MCF 10A (cell line): ENCODE results near the gene NPC2. TPM values are rescaled to one million over a fixed set of nuclear protein-coding genes. Genes with fewer than 3 reads are reported as not detected.

Source experiments
- BruUV-seq: library from RNA; stranded (reverse); fragments of 400-500 nt; replicated peaks from 2 replicates; lab custom pipeline; 2021; lab: Mats Ljungman, UMichigan
- CTCF ChIA-PET: fragments of 300-600 bp; sonication (Branson Sonifier 250); formaldehyde crosslinking; extraction: SDS; loops from one replicate; lab custom pipeline; 2021; ENCODE audit warnings: antibody characterized with exemption, inconsistent platforms; lab: Yijun Ruan, JAX
- POLR2A ChIA-PET: fragments of 300-600, 350-650 bp; sonication (Branson Sonifier 250); formaldehyde crosslinking; extraction: SDS; loops from one replicate; lab custom pipeline; 2020; ENCODE audit warnings: antibody characterized with exemption, inconsistent platforms; lab: Yijun Ruan, JAX
- DNase-seq: peaks from one replicate; pipeline ENCODE4 v3.0.0-alpha.2; 2018; ENCODE audit not compliant: unreplicated experiment
- H3K27ac Mint-ChIP-seq: one replicate; pipeline ENCODE4 v1.8.0; 2022; ENCODE audit warnings: mild to moderate bottlenecking, low read depth, mixed read lengths; ENCODE audit not compliant: unreplicated experiment
- H3K27me3 Mint-ChIP-seq: one replicate; pipeline ENCODE4 v1.8.0; 2022; ENCODE audit warnings: mixed read lengths; ENCODE audit not compliant: insufficient read depth, unreplicated experiment
- H3K36me3 Mint-ChIP-seq: one replicate; pipeline ENCODE4 v1.8.0; 2022; ENCODE audit warnings: mild to moderate bottlenecking, moderate library complexity, mixed read lengths; ENCODE audit not compliant: insufficient read depth, unreplicated experiment
- H3K4me1 Mint-ChIP-seq: one replicate; pipeline ENCODE4 v1.8.0; 2022; ENCODE audit warnings: mixed read lengths; ENCODE audit not compliant: insufficient read depth, unreplicated experiment
- H3K4me3 Mint-ChIP-seq: one replicate; pipeline ENCODE4 v1.8.0; 2022; ENCODE audit warnings: mild to moderate bottlenecking, moderate library complexity, mixed read lengths; ENCODE audit not compliant: unreplicated experiment
- H3K9me3 Mint-ChIP-seq: one replicate; pipeline ENCODE4 v1.8.0; 2022; ENCODE audit warnings: mixed read lengths; ENCODE audit not compliant: unreplicated experiment
- CTCF ChIP-seq: fragments of 200-600 bp; IDR thresholded peaks from one replicate; pipeline ENCODE4 v1.8.0; 2022; ENCODE audit warnings: antibody characterized with exemption, mild to moderate bottlenecking; ENCODE audit not compliant: unreplicated experiment
- intact Hi-C: fragments of 100-400 bp; cut with micrococcal nuclease; formaldehyde crosslinking; loops from 2 replicates; pipeline ENCODE4 v1.14.1; 2022
- total RNA-seq: library from RNA; stranded (reverse); gene quantifications from 2 replicates; pipeline ENCODE4 v1.2.3, GENCODE V29; 2022

Gene NPC2
- total RNA-seq, 1 experiment from 2014 or later: 128 TPM

- intact Hi-C loops: no loop called here
- no peak for DNase-seq
- Mint-ChIP-seq H3K27ac (peak overlapping the region; percentile 65), H3K9me3 (no peaks in the 10 kb centered on the region), H3K36me3 (peaks cover 7% of the 10 kb centered on the region), H3K4me1 (peaks cover 12% of the 10 kb centered on the region), H3K4me3 (no peak overlapping the region), H3K27me3 (no peaks in the 10 kb centered on the region)
- CTCF ChIA-PET: interaction anchor here (0.6 to 1.2 kb wide), 2 partner anchors 31 to 675 kb away, joined by 4 read pairs; no protein-coding TSS in a partner anchor
- no TSS peak for BruUV-seq
- no peak for TF ChIP-seq CTCF
- POLR2A ChIA-PET: no interaction called here
These were observed 39.1 kb upstream of the NPC2 start for GRCh38 chr14:74532246-74532645.

GRCh38 chr14:74531467-74531866 lies 38.4 kb upstream of the NPC2 start:
- Mint-ChIP-seq H3K4me1 (peaks cover 12% of the 10 kb centered on the region), H3K4me3 (no peak overlapping the region), H3K27me3 (no peaks in the 10 kb centered on the region), H3K36me3 (peaks cover 4% of the 10 kb centered on the region), H3K9me3 (no peaks in the 10 kb centered on the region), H3K27ac (peak overlapping the region; percentile 65)
- BruUV-seq: no TSS peak
- peak; percentile 79 for DNase-seq
- ChIA-PET POLR2A (interaction anchor here (1.1 kb wide), 2 partner anchors 38 to 41 kb away, joined by 5 to 7 read pairs; partner anchors contain the start of genes ISCA2 and NPC2), CTCF (interaction anchor here (0.6 to 1.0 kb wide), 6 partner anchors 17 to 305 kb away, joined by 3 to 4 read pairs (median 4); no protein-coding TSS in a partner anchor)
- TF ChIP-seq CTCF: peak; percentile 18
- intact Hi-C loops: loop anchor here (1.0 kb wide), 1 partner anchor 182 kb away; the partner anchor contains the start of genes AREL1 and FCF1

GRCh38 chr14:74531006-74531405 lies 37.9 kb upstream of the NPC2 start:
- Mint-ChIP-seq H3K36me3 (peaks cover 4% of the 10 kb centered on the region), H3K4me1 (peaks cover 12% of the 10 kb centered on the region), H3K9me3 (no peaks in the 10 kb centered on the region), H3K4me3 (no peak overlapping the region), H3K27me3 (no peaks in the 10 kb centered on the region), H3K27ac (peak overlapping the region; percentile 65)
- TF ChIP-seq CTCF: no peak
- POLR2A ChIA-PET: interaction anchor here (0.9 to 1.1 kb wide), 3 partner anchors 38 to 60 kb away, joined by 3 to 7 read pairs (median 5); partner anchors contain the start of genes ISCA2 and NPC2
- intact Hi-C loops: loop anchor here (1.0 kb wide), 1 partner anchor 182 kb away; the partner anchor contains the start of genes AREL1 and FCF1
- BruUV-seq: no TSS peak
- CTCF ChIA-PET: interaction anchor here (0.6 to 1.0 kb wide), 4 partner anchors 18 to 87 kb away, joined by 3 to 4 read pairs (median 4); no protein-coding TSS in a partner anchor
- DNase-seq: no peak

- TF ChIP-seq CTCF: no peak
- CTCF ChIA-PET: no interaction called here
These were observed 35.8 kb upstream of the NPC2 start for GRCh38 chr14:74528886-74529285.

More at GRCh38 chr14:74528886-74529285, 35.8 kb upstream of the NPC2 start:
- intact Hi-C loops: no loop called here
- no peak for DNase-seq
- BruUV-seq: no TSS peak
- Mint-ChIP-seq H3K36me3 (peaks cover 4% of the 10 kb centered on the region), H3K9me3 (no peaks in the 10 kb centered on the region), H3K27ac (no peak overlapping the region), H3K4me1 (peaks cover 12% of the 10 kb centered on the region), H3K4me3 (no peak overlapping the region), H3K27me3 (no peaks in the 10 kb centered on the region)
- POLR2A ChIA-PET: no interaction called here
